NCI-H226 (cell line): ENCODE measurements around the gene AKAP6.
A peak's percentile ranks its signal among the peaks of the same experiment; 100 is the strongest.
"Not testable (repeated sequence)": the region's sequence is repeated elsewhere in the genome, so short reads cannot be mapped to it uniquely, and the experiment has no call there.

Source experiments
- DNase-seq: peaks from one replicate; pipeline ENCODE4 v3.0.0-alpha.2; 2015

Gene AKAP6

GRCh38 chr14:32786886-32787285, 457.8 kb downstream of the AKAP6 start:
- DNase-seq, result no peak

- not testable (repeated sequence) for DNase-seq
Observed at GRCh38 chr14:32793033-32793432, 463.9 kb downstream of the AKAP6 start.

GRCh38 chr14:32800320-32800719, 471.2 kb downstream of the AKAP6 start:
- DNase-seq, result no peak

GRCh38 chr14:32802295-32802694, 473.2 kb downstream of the AKAP6 start:
- no peak for DNase-seq

- DNase-seq, result no peak
Observed at GRCh38 chr14:32805979-32806378, 476.9 kb downstream of the AKAP6 start.

- no peak for DNase-seq
Observed at GRCh38 chr14:32808644-32809043, 479.5 kb downstream of the AKAP6 start.

GRCh38 chr14:32809255-32809654, 480.2 kb downstream of the AKAP6 start:
- DNase-seq, result no peak

GRCh38 chr14:32813401-32813800, 484.3 kb downstream of the AKAP6 start:
- DNase-seq, result no peak

GRCh38 chr14:32814721-32815120, 485.6 kb downstream of the AKAP6 start:
- DNase-seq, result no peak

- DNase-seq, result no peak
Observed at GRCh38 chr14:32816588-32816987, 487.5 kb downstream of the AKAP6 start.

GRCh38 chr14:32817780-32818179, 488.7 kb downstream of the AKAP6 start:
- DNase-seq, result no peak

GRCh38 chr14:32818581-32818980, 489.5 kb downstream of the AKAP6 start:
- DNase-seq, result no peak

GRCh38 chr14:32820181-32820580, 491.1 kb downstream of the AKAP6 start:
- DNase-seq, result no peak

GRCh38 chr14:32820682-32821081, 491.6 kb downstream of the AKAP6 start:
- no peak for DNase-seq

- no peak for DNase-seq
Observed at GRCh38 chr14:32821964-32822653, 493.0 kb downstream of the AKAP6 start.

- no peak for DNase-seq
Observed at GRCh38 chr14:32823706-32824105, 494.6 kb downstream of the AKAP6 start.

GRCh38 chr14:32824195-32824594, 495.1 kb downstream of the AKAP6 start:
- no peak for DNase-seq

- DNase-seq, result no peak
Observed at GRCh38 chr14:32825058-32825457, 496.0 kb downstream of the AKAP6 start.

- DNase-seq, result peak; percentile 15
Observed at GRCh38 chr14:32826404-32827082, 497.4 kb downstream of the AKAP6 start.

GRCh38 chr14:32827514-32827913, 498.4 kb downstream of the AKAP6 start:
- DNase-seq, result no peak

GRCh38 chr14:32835924-32836323, 506.8 kb downstream of the AKAP6 start:
- no peak for DNase-seq

- no peak for DNase-seq
Observed at GRCh38 chr14:32841698-32842097, 512.6 kb downstream of the AKAP6 start.

GRCh38 chr14:32846821-32847365, 517.8 kb downstream of the AKAP6 start:
- DNase-seq, result no peak

- DNase-seq, result no peak
Observed at GRCh38 chr14:32847867-32848266, 518.8 kb downstream of the AKAP6 start.
